PC-9 (cell line): ENCODE measurements around the gene KHK.

Experiments
- CTCF ChIP-seq: fragments of 200-600 bp; sonication (generic); conservative IDR thresholded peaks from 2 replicates; pipeline ENCODE4 v1.6.1; 2017; ENCODE audit warnings: mixed run types, antibody characterized with exemption, mild to moderate bottlenecking, moderate library complexity
- EZH2 ChIP-seq: fragments of 200-600 bp; sonication (generic); IDR thresholded peaks from 2 replicates; pipeline ENCODE4 v1.8.0; 2017; ENCODE audit warnings: antibody characterized with exemption, low read depth

DNA sequence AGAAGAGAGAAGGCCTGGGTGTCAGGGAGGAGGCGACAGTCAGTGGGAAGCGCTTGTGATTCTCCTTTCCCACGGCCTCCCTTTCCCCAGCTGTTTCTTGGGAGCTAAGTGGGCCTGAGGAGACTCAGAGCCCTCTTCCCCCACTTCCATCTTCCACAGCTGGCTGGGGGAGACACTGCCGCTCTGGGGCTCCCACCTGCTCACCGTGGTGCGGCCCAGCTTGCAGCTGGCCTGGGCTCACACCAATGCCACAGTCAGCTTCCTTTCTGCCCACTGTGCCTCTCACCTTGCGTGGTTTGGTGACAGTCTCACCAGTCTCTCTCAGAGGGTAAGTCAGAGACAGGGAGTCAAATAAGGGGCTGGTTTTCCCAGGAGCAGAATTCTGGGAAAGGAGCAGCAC is 46.7 kb upstream of the KHK start:
- no peak for TF ChIP-seq EZH2
- no peak for TF ChIP-seq CTCF
